ENCODE measurements around the gene DSC1. TPM values are rescaled to one million over a fixed set of nuclear protein-coding genes. Genes with fewer than 3 reads are reported as not detected.

Gene DSC1
- total RNA-seq, 1 donor from 2014 or later = 1.6 TPM

DNA sequence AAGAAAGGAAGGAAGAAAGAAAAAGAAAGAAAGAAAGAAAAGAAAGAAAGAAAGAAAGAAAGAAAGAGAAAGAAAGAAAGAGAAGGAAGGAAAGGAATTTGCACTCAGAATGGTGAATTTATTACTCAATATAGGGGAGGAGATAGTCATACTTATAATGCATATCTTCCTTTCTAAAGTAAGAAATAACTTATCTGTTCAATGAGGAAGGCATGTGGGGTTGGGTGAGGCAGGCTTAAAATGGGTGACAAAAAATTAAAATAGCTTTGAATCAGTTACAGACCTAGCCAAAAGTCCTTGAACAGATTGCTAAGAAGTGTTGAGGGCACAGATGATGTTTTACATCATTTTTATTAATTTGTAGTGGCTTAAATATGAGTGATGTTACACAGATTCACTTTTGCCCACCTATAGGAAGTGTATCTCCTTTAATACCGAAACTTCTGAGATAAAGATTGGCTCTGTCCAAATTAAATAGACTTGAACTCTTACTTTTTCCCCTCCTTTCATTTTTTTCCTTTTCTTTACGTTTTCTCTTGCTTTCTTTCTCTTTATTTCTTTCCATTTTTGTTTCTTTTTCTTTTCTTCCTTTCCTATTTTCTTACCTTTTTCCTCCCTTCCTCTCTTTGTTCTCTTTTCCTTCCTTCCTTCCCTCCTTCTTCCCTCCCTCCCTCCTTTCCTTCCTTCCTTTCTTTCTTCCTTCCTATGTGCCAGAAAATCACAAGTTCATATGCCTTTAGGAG is 45.6 kb downstream of the DSC1 start:
- no peaks in the 10 kb centered on the region for H3K27me3 Mint-ChIP-seq
- H3K36me3 Mint-ChIP-seq = no peaks in the 10 kb centered on the region
- no peaks in the 10 kb centered on the region for H3K9me3 Mint-ChIP-seq
- H3K27ac Mint-ChIP-seq = no peak overlapping the region
- H3K4me1 Mint-ChIP-seq (ENCODE audit: unreplicated experiment) = no peaks in the 10 kb centered on the region
- DNase-seq (ENCODE audit: extremely low spot score, unreplicated experiment) = no peak
- H3K4me3 Mint-ChIP-seq = no peak overlapping the region
- TF ChIP-seq, protein P1, sequence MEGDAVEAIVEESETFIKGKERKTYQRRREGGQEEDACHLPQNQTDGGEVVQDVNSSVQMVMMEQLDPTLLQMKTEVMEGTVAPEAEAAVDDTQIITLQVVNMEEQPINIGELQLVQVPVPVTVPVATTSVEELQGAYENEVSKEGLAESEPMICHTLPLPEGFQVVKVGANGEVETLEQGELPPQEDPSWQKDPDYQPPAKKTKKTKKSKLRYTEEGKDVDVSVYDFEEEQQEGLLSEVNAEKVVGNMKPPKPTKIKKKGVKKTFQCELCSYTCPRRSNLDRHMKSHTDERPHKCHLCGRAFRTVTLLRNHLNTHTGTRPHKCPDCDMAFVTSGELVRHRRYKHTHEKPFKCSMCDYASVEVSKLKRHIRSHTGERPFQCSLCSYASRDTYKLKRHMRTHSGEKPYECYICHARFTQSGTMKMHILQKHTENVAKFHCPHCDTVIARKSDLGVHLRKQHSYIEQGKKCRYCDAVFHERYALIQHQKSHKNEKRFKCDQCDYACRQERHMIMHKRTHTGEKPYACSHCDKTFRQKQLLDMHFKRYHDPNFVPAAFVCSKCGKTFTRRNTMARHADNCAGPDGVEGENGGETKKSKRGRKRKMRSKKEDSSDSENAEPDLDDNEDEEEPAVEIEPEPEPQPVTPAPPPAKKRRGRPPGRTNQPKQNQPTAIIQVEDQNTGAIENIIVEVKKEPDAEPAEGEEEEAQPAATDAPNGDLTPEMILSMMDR (conservative IDR thresholded peaks at IDR 0.05) = no peak

DNA sequence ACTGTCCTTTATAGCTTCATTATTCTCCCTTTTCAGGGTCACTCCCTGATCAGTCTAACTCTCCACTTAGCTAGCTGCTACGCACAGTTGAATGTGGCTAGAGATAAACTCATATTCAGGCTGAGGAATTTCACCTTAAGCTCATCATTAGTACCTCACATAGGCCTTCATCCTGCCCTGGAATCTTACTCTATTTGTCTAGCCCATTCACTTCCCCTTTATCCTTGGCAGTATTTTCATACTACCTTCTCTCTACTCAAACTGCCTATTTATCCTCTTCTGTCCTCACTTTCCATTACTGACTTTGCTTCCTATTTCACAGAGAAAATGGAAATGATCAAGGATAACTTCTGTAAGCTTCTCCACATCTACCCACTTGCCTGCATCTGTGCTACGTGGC is 49.9 kb downstream of the DSC1 start:
- Mint-ChIP-seq H3K27ac (no peak overlapping the region), H3K9me3 (no peaks in the 10 kb centered on the region), H3K36me3 (no peaks in the 10 kb centered on the region), H3K27me3 (no peaks in the 10 kb centered on the region), H3K4me1 (ENCODE audit: unreplicated experiment) (no peaks in the 10 kb centered on the region), H3K4me3 (no peak overlapping the region)
- no peak for DNase-seq (ENCODE audit: extremely low spot score, unreplicated experiment)
- TF ChIP-seq, protein P1 (conservative IDR thresholded peaks at IDR 0.05) = no peak

DNA sequence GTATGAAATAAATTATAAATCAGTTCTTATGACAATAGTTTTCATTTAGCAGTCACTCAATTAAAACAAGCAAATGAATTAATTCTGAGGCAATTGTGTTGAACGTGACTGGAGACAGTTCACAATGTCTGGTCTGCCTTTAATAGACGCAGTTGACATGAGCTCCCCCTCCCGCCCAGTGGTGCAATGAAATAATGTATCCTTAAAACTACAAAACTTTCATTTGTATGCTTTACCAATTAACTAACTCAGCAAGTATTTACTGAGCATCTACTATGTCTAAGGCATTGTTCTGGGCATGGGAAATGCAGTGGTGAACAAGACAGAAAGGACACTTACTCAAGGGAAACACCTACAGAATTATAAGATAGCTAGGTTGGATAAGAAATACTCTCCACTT is 56.9 kb downstream of the DSC1 start:
- H3K36me3 Mint-ChIP-seq = no peaks in the 10 kb centered on the region
- H3K9me3 Mint-ChIP-seq = no peaks in the 10 kb centered on the region
- no peak overlapping the region for H3K4me3 Mint-ChIP-seq
- no peak overlapping the region for H3K27ac Mint-ChIP-seq
- H3K27me3 Mint-ChIP-seq = no peaks in the 10 kb centered on the region
- TF ChIP-seq, protein P1 (conservative IDR thresholded peaks at IDR 0.05) = no peak
- no peak for DNase-seq (ENCODE audit: extremely low spot score, unreplicated experiment)
- no peaks in the 10 kb centered on the region for H3K4me1 Mint-ChIP-seq (ENCODE audit: unreplicated experiment)

DNA sequence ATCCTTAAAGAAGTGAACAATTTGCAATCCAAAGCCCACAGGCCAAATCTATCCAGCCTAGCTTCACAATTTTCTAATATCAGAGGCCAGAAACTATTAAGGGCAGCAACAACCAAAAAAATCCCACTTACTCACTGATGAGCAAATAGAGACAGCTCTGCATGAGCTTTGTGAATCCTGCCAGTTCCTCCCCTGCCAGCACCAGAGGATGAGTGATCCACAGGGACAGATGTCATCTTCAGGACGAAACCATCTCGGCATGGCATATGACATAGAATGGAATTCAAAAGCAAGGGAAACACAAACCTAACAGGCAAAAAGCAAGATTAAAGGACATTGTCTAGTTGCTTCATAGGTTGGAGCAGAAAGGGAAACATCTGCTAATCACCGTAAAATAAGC is 58.2 kb downstream of the DSC1 start:
- Mint-ChIP-seq H3K27ac (peak overlapping the region; percentile 93), H3K9me3 (no peaks in the 10 kb centered on the region), H3K27me3 (no peaks in the 10 kb centered on the region), H3K4me1 (ENCODE audit: unreplicated experiment) (no peaks in the 10 kb centered on the region), H3K36me3 (peaks cover 2% of the 10 kb centered on the region), H3K4me3 (no peak overlapping the region)
- TF ChIP-seq, protein P1 (conservative IDR thresholded peaks at IDR 0.05) = no peak
- DNase-seq (ENCODE audit: extremely low spot score, unreplicated experiment) = no peak

DNA sequence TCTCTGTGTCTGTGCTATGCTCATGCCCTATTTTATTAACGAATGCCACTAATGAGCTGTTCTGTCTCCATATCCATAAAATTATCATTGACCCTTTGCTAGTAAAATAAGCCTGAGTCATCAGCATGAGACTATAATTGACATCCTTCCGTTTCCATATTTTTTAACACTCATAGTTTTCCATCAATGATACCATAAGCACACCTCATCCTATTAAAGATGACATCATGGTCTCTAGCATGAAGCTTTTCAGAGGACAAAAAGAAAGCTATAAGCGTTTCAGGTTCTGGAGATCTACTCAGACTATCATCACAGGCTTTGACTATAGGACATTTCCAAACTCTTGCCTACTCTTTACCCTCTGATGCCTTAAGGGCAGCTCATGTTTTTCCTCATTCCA is 59.2 kb downstream of the DSC1 start:
- Mint-ChIP-seq H3K27me3 (no peaks in the 10 kb centered on the region), H3K9me3 (no peaks in the 10 kb centered on the region), H3K36me3 (peaks cover 10% of the 10 kb centered on the region), H3K27ac (peak overlapping the region; percentile 93), H3K4me3 (peak overlapping the region; percentile 73), H3K4me1 (ENCODE audit: unreplicated experiment) (peaks cover 4% of the 10 kb centered on the region)
- TF ChIP-seq, protein P1 (conservative IDR thresholded peaks at IDR 0.05) = no peak
- no peak for DNase-seq (ENCODE audit: extremely low spot score, unreplicated experiment)
